WI38 (cell line): ENCODE data around the gene P2RX4.
"Not testable (repeated sequence)": the region's sequence is repeated elsewhere in the genome, so short reads cannot be mapped to it uniquely, and the experiment has no call there.

Experiments used
- H3K4me3 ChIP-seq: 2 replicates; pipeline ENCODE4 v1.5.1; 2011; ENCODE audit warnings: low read depth, mild to moderate bottlenecking, control low read depth, low read length
- CTCF ChIP-seq: IDR thresholded peaks from 2 replicates; pipeline ENCODE4 v1.5.1; 2012; ENCODE audit warnings: low read depth, mild to moderate bottlenecking, control low read depth, low read length

P2RX4 gene

GRCh38 chr12:121223292-121224285, 13.7 kb downstream of the P2RX4 start:
- peak; percentile 25; the same call in 1 of the 2 replicates for TF ChIP-seq CTCF
- no peak overlapping the region for H3K4me3 ChIP-seq

- H3K4me3 ChIP-seq = no peak overlapping the region
- TF ChIP-seq CTCF = no peak
Observed at GRCh38 chr12:121224591-121224990, 14.7 kb downstream of the P2RX4 start.

- no peak for TF ChIP-seq CTCF
- H3K4me3 ChIP-seq = no peak overlapping the region
Observed at GRCh38 chr12:121226399-121226798, 16.5 kb downstream of the P2RX4 start.

GRCh38 chr12:121226871-121227270, 16.9 kb downstream of the P2RX4 start:
- not testable (repeated sequence) for H3K4me3 ChIP-seq

GRCh38 chr12:121227294-121227693, 17.4 kb downstream of the P2RX4 start:
- no peak for TF ChIP-seq CTCF
- H3K4me3 ChIP-seq = no peak overlapping the region

GRCh38 chr12:121228919-121229665, 19.2 kb downstream of the P2RX4 start:
- H3K4me3 ChIP-seq = no peak overlapping the region
- no peak for TF ChIP-seq CTCF

- H3K4me3 ChIP-seq = not testable (repeated sequence)
- peak; percentile 82 for TF ChIP-seq CTCF
Observed at GRCh38 chr12:121229826-121230537, 20.1 kb downstream of the P2RX4 start.
